Gastrocnemius medialis (tissue), 4 donors: ENCODE measurements around the gene GSG1L2.

Experiments used
- POLR2A ChIP-seq, 2 donors: fragments of 450-650 bp; IDR thresholded peaks; one replicate each; pipeline ENCODE4 v1.6.1; 2017; ENCODE audit warnings: antibody characterized with exemption in 2 of 2, mild to moderate bottlenecking in 2 of 2, moderate library complexity in 2 of 2
- TF ChIP-seq, protein P1 (sequence below), 5 experiments: fragments of 450-650 bp in 3 of 5; fragments of 200-600 bp in 2 of 5; sonication (generic) in 2 of 5; IDR thresholded peaks in 4 of 5; conservative IDR thresholded peaks in 1 of 5; 1 replicate in 4 of 5; 2 replicates in 1 of 5; pipeline ENCODE4 v1.5.1; 2016 to 2019; ENCODE audit warnings: antibody characterized with exemption in 5 of 5, mild to moderate bottlenecking in 3 of 5, moderate library complexity in 3 of 5

DNA sequence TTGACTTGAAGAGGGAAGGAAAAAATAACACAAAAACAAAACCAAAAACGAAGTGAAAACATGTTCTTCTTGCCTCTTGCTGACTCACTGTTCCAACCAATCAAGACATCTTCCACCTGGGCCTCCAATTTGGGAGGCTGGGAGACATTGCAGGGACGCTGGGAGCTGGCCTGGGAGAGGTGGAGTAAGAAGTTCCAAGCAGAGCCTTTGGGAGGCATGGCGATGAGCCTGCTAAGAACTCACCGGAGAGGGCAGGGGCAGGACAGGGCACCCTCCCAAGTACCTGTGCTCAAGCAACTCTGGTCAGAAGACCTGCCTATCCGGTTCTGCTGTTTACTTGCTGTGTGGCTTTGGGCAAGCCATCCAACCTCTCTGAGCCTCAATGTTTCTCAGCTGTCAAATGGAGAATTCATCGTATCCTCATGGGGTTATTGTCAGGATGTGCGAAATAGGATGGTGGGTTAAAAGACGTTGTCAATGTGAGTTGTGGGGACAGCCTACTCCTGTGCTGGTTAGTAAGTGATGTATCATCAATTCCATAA is 3.0 kb upstream of the GSG1L2 start:
- TF ChIP-seq, protein P1, sequence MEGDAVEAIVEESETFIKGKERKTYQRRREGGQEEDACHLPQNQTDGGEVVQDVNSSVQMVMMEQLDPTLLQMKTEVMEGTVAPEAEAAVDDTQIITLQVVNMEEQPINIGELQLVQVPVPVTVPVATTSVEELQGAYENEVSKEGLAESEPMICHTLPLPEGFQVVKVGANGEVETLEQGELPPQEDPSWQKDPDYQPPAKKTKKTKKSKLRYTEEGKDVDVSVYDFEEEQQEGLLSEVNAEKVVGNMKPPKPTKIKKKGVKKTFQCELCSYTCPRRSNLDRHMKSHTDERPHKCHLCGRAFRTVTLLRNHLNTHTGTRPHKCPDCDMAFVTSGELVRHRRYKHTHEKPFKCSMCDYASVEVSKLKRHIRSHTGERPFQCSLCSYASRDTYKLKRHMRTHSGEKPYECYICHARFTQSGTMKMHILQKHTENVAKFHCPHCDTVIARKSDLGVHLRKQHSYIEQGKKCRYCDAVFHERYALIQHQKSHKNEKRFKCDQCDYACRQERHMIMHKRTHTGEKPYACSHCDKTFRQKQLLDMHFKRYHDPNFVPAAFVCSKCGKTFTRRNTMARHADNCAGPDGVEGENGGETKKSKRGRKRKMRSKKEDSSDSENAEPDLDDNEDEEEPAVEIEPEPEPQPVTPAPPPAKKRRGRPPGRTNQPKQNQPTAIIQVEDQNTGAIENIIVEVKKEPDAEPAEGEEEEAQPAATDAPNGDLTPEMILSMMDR (IDR thresholded peaks at IDR 0.05 in 4 of 5, conservative IDR thresholded peaks at IDR 0.05 in 1 of 5): no peak
- no peak for TF ChIP-seq POLR2A (IDR thresholded peaks at IDR 0.05)
